ENCODE results near the gene TMUB1.

The TMUB1 gene

GRCh38 chr7:151057506-151057988 lies 25.7 kb downstream of the TMUB1 start, which contains the start of gene CDK5:
Gene CDK5 (minus strand): TSS chr7:151057897. CDS start chr7:151057848, 49 bp downstream.
- peak within 1 kb of the TSS; percentile 78 to 94 (median 83) for H3K9ac ChIP-seq (ENCODE audit: low read length in 5 of 5)
- peak within 1 kb of the TSS; percentile 97 for H3K27ac ChIP-seq (ENCODE audit: low read depth, low read length)
- peaks cover 6 to 63% (median 50%) of the 10 kb centered on the region in 5 donors for H3K4me1 ChIP-seq (ENCODE audit: control insufficient read depth in 5 of 5, insufficient read depth in 5 of 5, low read length in 5 of 5)
- H3K4me3 ChIP-seq (ENCODE audit: low read depth in 1 of 5, low read length in 5 of 5): peak within 1 kb of the TSS; percentile 89 to 96 (median 94)
- H3K27me3 ChIP-seq (ENCODE audit: control insufficient read depth in 5 of 5, insufficient read depth in 4 of 5, low read length in 5 of 5): no peaks in the 10 kb centered on the region
- H3K36me3 ChIP-seq (ENCODE audit: control insufficient read depth in 5 of 5, insufficient read depth in 5 of 5, low read length in 5 of 5): peaks cover 0 to 16% (median 2%) of the 10 kb centered on the region in 5 donors
- H3K9me3 ChIP-seq (ENCODE audit: control insufficient read depth in 5 of 5, low read length in 5 of 5): no peaks in the 10 kb centered on the region

GRCh38 chr7:151056666-151057505 lies 26.4 kb downstream of the TMUB1 start:
- H3K4me3 ChIP-seq (ENCODE audit: low read depth in 1 of 5, low read length in 5 of 5): peak overlapping the region; percentile 89 to 96 (median 94)
- H3K36me3 ChIP-seq (ENCODE audit: control insufficient read depth in 5 of 5, insufficient read depth in 5 of 5, low read length in 5 of 5): peaks cover 0 to 11% (median 2%) of the 10 kb centered on the region in 5 donors
- no peak overlapping the region for H3K27ac ChIP-seq (ENCODE audit: low read depth, low read length)
- H3K9ac ChIP-seq (ENCODE audit: low read length in 5 of 5): peak overlapping the region in 4 of 5 donors; percentile 57 to 83 (median 76)
- no peaks in the 10 kb centered on the region for H3K9me3 ChIP-seq (ENCODE audit: control insufficient read depth in 5 of 5, low read length in 5 of 5)
- H3K4me1 ChIP-seq (ENCODE audit: control insufficient read depth in 5 of 5, insufficient read depth in 5 of 5, low read length in 5 of 5): peaks cover 6 to 57% (median 43%) of the 10 kb centered on the region in 5 donors
- H3K27me3 ChIP-seq (ENCODE audit: control insufficient read depth in 5 of 5, insufficient read depth in 4 of 5, low read length in 5 of 5): peaks cover 0 to 2% (median 0%) of the 10 kb centered on the region in 5 donors

- Histone ChIP-seq H3K4me3 (ENCODE audit: low read depth in 1 of 5, low read length in 5 of 5) (no peak overlapping the region), H3K9me3 (ENCODE audit: control insufficient read depth in 5 of 5, low read length in 5 of 5) (no peaks in the 10 kb centered on the region), H3K9ac (ENCODE audit: low read length in 5 of 5) (no peak overlapping the region), H3K27me3 (ENCODE audit: control insufficient read depth in 5 of 5, insufficient read depth in 4 of 5, low read length in 5 of 5) (peaks cover 0 to 3% (median 0%) of the 10 kb centered on the region in 5 donors), H3K4me1 (ENCODE audit: control insufficient read depth in 5 of 5, insufficient read depth in 5 of 5, low read length in 5 of 5) (peaks cover 6 to 54% (median 38%) of the 10 kb centered on the region in 5 donors), H3K36me3 (ENCODE audit: control insufficient read depth in 5 of 5, insufficient read depth in 5 of 5, low read length in 5 of 5) (peaks cover 0 to 9% (median 2%) of the 10 kb centered on the region in 5 donors), H3K27ac (ENCODE audit: low read depth, low read length) (no peak overlapping the region)
Observed at GRCh38 chr7:151056283-151056665, 27.0 kb downstream of the TMUB1 start.

- H3K9ac ChIP-seq (ENCODE audit: low read length in 5 of 5): peak overlapping the region in 1 of 5 donors; percentile 10
- H3K27me3 ChIP-seq (ENCODE audit: control insufficient read depth in 5 of 5, insufficient read depth in 4 of 5, low read length in 5 of 5): peaks cover 0 to 9% (median 5%) of the 10 kb centered on the region in 5 donors
- H3K4me3 ChIP-seq (ENCODE audit: low read depth in 1 of 5, low read length in 5 of 5): no peak overlapping the region
- peaks cover 5 to 38% (median 24%) of the 10 kb centered on the region in 5 donors for H3K4me1 ChIP-seq (ENCODE audit: control insufficient read depth in 5 of 5, insufficient read depth in 5 of 5, low read length in 5 of 5)
- no peak overlapping the region for H3K27ac ChIP-seq (ENCODE audit: low read depth, low read length)
- H3K36me3 ChIP-seq (ENCODE audit: control insufficient read depth in 5 of 5, insufficient read depth in 5 of 5, low read length in 5 of 5): peaks cover 0 to 9% (median 2%) of the 10 kb centered on the region in 5 donors
- H3K9me3 ChIP-seq (ENCODE audit: control insufficient read depth in 5 of 5, low read length in 5 of 5): no peaks in the 10 kb centered on the region
Observed at GRCh38 chr7:151053751-151054150, 29.5 kb downstream of the TMUB1 start.

GRCh38 chr7:151053096-151053495 lies 30.2 kb downstream of the TMUB1 start:
- no peaks in the 10 kb centered on the region for H3K9me3 ChIP-seq (ENCODE audit: control insufficient read depth in 5 of 5, low read length in 5 of 5)
- no peak overlapping the region for H3K4me3 ChIP-seq (ENCODE audit: low read depth in 1 of 5, low read length in 5 of 5)
- peaks cover 0 to 9% (median 2%) of the 10 kb centered on the region in 5 donors for H3K36me3 ChIP-seq (ENCODE audit: control insufficient read depth in 5 of 5, insufficient read depth in 5 of 5, low read length in 5 of 5)
- peaks cover 0 to 9% (median 5%) of the 10 kb centered on the region in 5 donors for H3K27me3 ChIP-seq (ENCODE audit: control insufficient read depth in 5 of 5, insufficient read depth in 4 of 5, low read length in 5 of 5)
- H3K27ac ChIP-seq (ENCODE audit: low read depth, low read length): no peak overlapping the region
- no peak overlapping the region for H3K9ac ChIP-seq (ENCODE audit: low read length in 5 of 5)
- peaks cover 3 to 32% (median 18%) of the 10 kb centered on the region in 5 donors for H3K4me1 ChIP-seq (ENCODE audit: control insufficient read depth in 5 of 5, insufficient read depth in 5 of 5, low read length in 5 of 5)

- Histone ChIP-seq H3K36me3 (ENCODE audit: control insufficient read depth in 5 of 5, insufficient read depth in 5 of 5, low read length in 5 of 5) (peaks cover 0 to 10% (median 4%) of the 10 kb centered on the region in 5 donors), H3K9ac (ENCODE audit: low read length in 5 of 5) (no peak overlapping the region), H3K27ac (ENCODE audit: low read depth, low read length) (no peak overlapping the region), H3K27me3 (ENCODE audit: control insufficient read depth in 5 of 5, insufficient read depth in 4 of 5, low read length in 5 of 5) (peaks cover 0 to 9% (median 5%) of the 10 kb centered on the region in 5 donors), H3K9me3 (ENCODE audit: control insufficient read depth in 5 of 5, low read length in 5 of 5) (no peaks in the 10 kb centered on the region), H3K4me1 (ENCODE audit: control insufficient read depth in 5 of 5, insufficient read depth in 5 of 5, low read length in 5 of 5) (peaks cover 4 to 33% (median 18%) of the 10 kb centered on the region in 5 donors), H3K4me3 (ENCODE audit: low read depth in 1 of 5, low read length in 5 of 5) (peak overlapping the region in 1 of 5 donors; percentile 23)
Observed at GRCh38 chr7:151051108-151051507, 32.2 kb downstream of the TMUB1 start.

GRCh38 chr7:151048911-151049463 lies 34.3 kb downstream of the TMUB1 start:
- H3K4me3 ChIP-seq (ENCODE audit: low read depth in 1 of 5, low read length in 5 of 5): no peak overlapping the region
- H3K36me3 ChIP-seq (ENCODE audit: control insufficient read depth in 5 of 5, insufficient read depth in 5 of 5, low read length in 5 of 5): peaks cover 0 to 28% (median 15%) of the 10 kb centered on the region in 5 donors
- H3K9ac ChIP-seq (ENCODE audit: low read length in 5 of 5): no peak overlapping the region
- H3K4me1 ChIP-seq (ENCODE audit: control insufficient read depth in 5 of 5, insufficient read depth in 5 of 5, low read length in 5 of 5): peaks cover 4 to 33% (median 18%) of the 10 kb centered on the region in 5 donors
- no peak overlapping the region for H3K27ac ChIP-seq (ENCODE audit: low read depth, low read length)
- peaks cover 0 to 9% (median 5%) of the 10 kb centered on the region in 5 donors for H3K27me3 ChIP-seq (ENCODE audit: control insufficient read depth in 5 of 5, insufficient read depth in 4 of 5, low read length in 5 of 5)
- H3K9me3 ChIP-seq (ENCODE audit: control insufficient read depth in 5 of 5, low read length in 5 of 5): no peaks in the 10 kb centered on the region

- Histone ChIP-seq H3K27me3 (ENCODE audit: control insufficient read depth in 5 of 5, insufficient read depth in 4 of 5, low read length in 5 of 5) (peaks cover 0 to 9% (median 5%) of the 10 kb centered on the region in 5 donors), H3K9ac (ENCODE audit: low read length in 5 of 5) (no peak within 1 kb of the TSS), H3K9me3 (ENCODE audit: control insufficient read depth in 5 of 5, low read length in 5 of 5) (no peaks in the 10 kb centered on the region), H3K4me3 (ENCODE audit: low read depth in 1 of 5, low read length in 5 of 5) (no peak within 1 kb of the TSS), H3K36me3 (ENCODE audit: control insufficient read depth in 5 of 5, insufficient read depth in 5 of 5, low read length in 5 of 5) (peaks cover 0 to 24% (median 14%) of the 10 kb centered on the region in 5 donors), H3K27ac (ENCODE audit: low read depth, low read length) (no peak within 1 kb of the TSS), H3K4me1 (ENCODE audit: control insufficient read depth in 5 of 5, insufficient read depth in 5 of 5, low read length in 5 of 5) (peaks cover 4 to 34% (median 17%) of the 10 kb centered on the region in 5 donors)
Observed at GRCh38 chr7:151047976-151048815, 35.1 kb downstream of the TMUB1 start, which contains the start of gene ASIC3. Gene ASIC3 (plus strand): TSS chr7:151048531. CDS start chr7:151048886, 355 bp downstream.

All from subcutaneous abdominal adipose tissue (tissue), 5 donors.